Loucy (cell line): Measurements from ENCODE around the gene SPOCK3.

Source experiments
- EZH2phosphoT487 ChIP-seq: fragments of 200-600 bp; IDR thresholded peaks from 2 replicates; pipeline ENCODE4 v1.6.1; 2018; ENCODE audit warnings: antibody characterized with exemption, mild to moderate bottlenecking, moderate library complexity, borderline replicate concordance
- TF ChIP-seq, protein P1 (sequence below): fragments of 200-600 bp; sonication (generic); conservative IDR thresholded peaks from 2 replicates; pipeline ENCODE4 v1.5.1; 2014; ENCODE audit warnings: mild to moderate bottlenecking, antibody characterized with exemption, low read length

DNA sequence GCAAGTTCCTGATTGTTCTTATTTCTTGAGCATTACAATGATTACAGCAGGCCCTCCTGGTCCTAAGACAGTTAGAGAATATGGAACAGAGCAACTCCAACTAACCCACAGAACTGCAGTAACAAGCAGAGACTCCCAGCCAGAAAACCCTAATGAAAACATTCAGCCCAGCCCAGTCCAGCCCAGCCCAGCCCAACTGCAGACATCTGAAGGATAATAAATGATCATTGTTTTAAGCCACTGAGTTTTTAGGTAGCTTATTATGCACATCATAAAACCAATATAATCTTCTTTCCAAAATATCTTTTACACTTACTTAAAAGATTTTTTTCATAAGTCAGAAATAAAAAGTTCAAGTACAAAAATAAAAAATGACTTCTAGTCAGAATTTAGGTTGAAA, 51.3 kb downstream of the SPOCK3 start:
- TF ChIP-seq, protein P1, sequence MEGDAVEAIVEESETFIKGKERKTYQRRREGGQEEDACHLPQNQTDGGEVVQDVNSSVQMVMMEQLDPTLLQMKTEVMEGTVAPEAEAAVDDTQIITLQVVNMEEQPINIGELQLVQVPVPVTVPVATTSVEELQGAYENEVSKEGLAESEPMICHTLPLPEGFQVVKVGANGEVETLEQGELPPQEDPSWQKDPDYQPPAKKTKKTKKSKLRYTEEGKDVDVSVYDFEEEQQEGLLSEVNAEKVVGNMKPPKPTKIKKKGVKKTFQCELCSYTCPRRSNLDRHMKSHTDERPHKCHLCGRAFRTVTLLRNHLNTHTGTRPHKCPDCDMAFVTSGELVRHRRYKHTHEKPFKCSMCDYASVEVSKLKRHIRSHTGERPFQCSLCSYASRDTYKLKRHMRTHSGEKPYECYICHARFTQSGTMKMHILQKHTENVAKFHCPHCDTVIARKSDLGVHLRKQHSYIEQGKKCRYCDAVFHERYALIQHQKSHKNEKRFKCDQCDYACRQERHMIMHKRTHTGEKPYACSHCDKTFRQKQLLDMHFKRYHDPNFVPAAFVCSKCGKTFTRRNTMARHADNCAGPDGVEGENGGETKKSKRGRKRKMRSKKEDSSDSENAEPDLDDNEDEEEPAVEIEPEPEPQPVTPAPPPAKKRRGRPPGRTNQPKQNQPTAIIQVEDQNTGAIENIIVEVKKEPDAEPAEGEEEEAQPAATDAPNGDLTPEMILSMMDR = no peak
- no peak for TF ChIP-seq EZH2phosphoT487
